SIG-M5 treated with dmso at 0.1 percent for 504 hours (cell line): ENCODE data around the gene RGS2.
A peak's percentile ranks its signal among the peaks of the same experiment; 100 is the strongest.

Experiments used
- DNase-seq: peaks from one replicate; lab custom pipeline; 2025; ENCODE audit not compliant: unreplicated experiment; lab: John Stamatoyannopoulos, UW

Gene RGS2, protein sequence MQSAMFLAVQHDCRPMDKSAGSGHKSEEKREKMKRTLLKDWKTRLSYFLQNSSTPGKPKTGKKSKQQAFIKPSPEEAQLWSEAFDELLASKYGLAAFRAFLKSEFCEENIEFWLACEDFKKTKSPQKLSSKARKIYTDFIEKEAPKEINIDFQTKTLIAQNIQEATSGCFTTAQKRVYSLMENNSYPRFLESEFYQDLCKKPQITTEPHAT

GRCh38 chr1:192808518-192809306, at the start of gene RGS2:
RGS2 (plus strand) TSS chr1:192809039; CDS start chr1:192809072, 33 bp downstream.
- peak; percentile 93 for DNase-seq

DNA sequence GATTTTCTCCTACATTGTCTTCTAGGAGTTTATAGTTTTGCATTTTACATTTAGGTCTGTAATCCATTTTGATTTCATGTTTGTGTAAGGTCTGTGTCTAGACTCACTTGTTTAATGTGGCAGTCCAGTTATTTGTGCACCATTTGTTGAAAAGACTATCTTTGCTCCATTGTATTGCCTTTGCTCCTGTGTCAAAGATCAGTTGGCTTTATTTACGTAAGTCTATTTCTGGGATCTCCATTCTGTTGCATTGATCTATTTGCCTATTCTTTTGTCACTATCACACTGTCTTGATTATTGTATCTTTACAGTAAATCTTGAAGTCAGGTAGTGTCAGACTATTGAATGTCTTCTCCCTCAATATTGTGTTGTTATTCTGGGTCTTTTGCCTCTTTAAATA, 49.7 kb upstream of the RGS2 start:
- DNase-seq = no peak

DNA sequence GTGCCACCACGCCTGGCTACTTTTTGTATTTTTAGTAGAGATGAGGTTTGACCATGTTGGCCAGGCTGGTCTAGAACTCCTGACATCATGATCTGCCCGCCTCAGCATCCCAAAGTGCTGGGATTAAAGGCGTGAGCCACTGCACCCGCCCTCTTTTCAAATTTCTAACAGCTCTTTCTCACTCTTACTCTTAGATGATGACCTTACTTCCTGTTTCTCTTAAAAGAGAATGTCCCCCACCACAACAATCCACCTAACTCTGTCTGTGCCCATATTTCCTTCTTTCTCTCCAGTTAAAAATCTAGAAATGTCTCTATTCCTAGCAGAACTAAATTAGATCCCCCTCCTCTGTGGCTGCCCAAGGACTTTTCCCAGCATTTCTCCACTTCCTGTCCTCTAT, 46.6 kb upstream of the RGS2 start:
- DNase-seq = no peak

DNA sequence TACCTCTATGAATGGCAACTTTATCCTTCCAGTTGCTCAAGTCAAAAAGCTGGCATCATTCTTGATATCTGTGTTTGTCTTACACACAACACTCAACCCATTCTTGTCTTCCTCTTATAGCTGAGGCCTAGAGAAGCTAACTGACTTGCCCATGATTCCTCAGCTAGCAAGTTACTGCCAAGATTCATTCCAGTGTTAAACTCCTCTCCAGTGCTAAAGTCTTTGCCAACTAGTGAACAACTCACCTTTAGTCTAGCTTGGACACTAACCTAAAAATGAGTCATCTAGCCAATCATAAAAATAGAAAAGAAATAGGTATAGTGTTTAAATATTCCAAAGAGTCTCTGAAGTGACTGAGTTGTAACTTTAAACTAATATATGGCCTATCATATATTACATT, 45.6 kb upstream of the RGS2 start:
- DNase-seq = no peak

- no peak for DNase-seq
Measured at GRCh38 chr1:192763756-192764155, 45.1 kb upstream of the RGS2 start.

DNA sequence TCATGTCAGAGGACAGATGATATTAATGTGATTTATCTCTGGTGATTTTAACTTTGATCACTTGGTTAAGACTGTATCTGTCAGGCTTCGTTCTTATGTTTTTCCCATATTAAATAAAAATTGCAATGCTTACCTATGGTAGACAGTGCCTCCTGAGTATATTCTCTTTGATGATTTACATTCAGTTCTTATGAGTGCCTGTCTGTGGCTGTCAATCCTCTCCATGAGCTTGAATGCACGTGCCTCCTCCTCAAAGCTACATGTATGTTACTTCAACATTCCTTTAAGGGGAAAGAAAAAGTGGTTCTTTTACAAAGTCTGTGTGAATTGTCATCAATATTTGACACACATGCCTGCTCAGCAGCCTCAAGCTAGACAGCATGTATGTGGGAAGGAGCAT, 44.2 kb upstream of the RGS2 start:
- no peak for DNase-seq

GRCh38 chr1:192766009-192766625, 42.7 kb upstream of the RGS2 start:
- no peak for DNase-seq

GRCh38 chr1:192766876-192767275, 42.0 kb upstream of the RGS2 start:
- DNase-seq = no peak

DNA sequence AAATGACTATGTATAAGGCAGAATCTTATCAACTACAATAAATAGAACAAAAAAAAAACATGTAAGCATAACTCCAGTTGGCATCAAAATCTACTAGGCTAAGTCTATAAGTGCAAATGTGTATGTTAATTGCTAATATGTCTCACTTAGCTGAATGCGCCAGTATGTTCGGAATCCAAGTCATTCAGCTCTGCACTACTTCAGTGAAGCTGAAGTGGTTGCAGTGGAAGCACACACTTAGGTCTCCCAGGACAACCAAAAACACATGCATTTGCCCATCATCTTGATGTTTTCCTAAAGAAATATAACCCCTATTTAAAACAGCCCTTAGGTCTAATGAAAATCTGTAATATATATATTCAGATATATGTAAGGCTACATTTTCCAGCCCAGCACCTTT, 41.0 kb upstream of the RGS2 start:
- DNase-seq = no peak

DNA sequence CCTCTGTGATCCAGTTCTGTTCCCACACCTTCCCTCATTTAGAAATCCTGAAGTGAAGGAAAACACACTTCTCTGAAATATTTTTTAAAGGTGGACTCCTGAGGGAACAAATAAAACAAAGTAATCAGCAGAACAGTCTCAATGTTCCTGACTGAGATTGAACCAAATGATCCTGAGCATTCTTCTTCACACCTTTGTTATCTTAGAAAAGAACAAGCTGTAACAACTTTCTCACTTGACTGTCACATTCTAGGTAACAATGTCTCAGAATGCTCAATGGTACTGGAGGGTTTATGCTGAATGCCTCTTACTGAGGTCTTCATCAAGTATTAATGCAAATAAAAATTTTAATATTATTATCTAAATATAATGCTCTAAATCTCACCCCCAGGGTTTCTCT, 40.4 kb upstream of the RGS2 start:
- no peak for DNase-seq

GRCh38 chr1:192771341-192771740, 37.5 kb upstream of the RGS2 start:
- DNase-seq = no peak

GRCh38 chr1:192775631-192776030, 33.2 kb upstream of the RGS2 start:
- no peak for DNase-seq

GRCh38 chr1:192776206-192776605, 32.6 kb upstream of the RGS2 start:
- no peak for DNase-seq

DNA sequence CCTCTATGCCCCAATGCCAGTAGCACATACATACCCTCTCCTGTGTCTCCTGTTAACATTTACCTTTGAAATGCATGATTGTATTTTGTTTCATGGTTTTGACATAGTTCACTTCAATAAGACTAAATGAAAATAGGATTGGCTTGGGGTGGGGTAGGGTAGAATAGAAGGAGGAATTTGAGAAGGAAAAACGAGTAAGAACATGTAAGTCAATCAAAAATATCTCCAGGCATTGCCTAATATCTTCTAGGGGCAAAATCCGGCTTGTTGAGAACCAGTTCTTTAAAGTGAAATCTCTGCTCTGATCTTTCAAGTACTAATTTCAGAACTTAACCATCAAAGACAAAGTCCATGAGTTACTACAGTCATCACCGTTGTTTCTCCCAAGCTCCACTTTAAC, 31.8 kb upstream of the RGS2 start:
- DNase-seq = no peak

DNA sequence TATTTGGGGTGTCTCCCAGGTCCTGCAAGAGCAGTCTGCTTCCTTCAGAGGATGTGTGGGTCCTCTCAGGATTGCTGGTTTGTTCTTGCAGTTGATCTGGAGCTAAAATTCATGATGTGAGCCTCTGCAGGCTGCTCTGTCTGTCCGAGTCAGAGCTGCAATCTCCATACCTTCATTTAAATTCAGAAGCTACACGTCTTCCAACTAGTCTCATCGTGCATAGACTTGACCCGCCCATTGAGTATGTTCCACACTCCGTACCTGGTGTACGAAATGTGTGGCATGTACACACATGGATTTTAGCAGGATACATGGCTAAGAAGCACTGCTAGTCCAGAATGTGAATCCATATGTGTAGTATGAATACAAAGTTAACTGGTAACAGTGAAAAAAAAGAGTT, 25.0 kb upstream of the RGS2 start:
- no peak for DNase-seq

GRCh38 chr1:192784397-192784796, 24.4 kb upstream of the RGS2 start:
- DNase-seq = no peak

GRCh38 chr1:192786576-192786975, 22.3 kb upstream of the RGS2 start:
- DNase-seq = no peak

DNA sequence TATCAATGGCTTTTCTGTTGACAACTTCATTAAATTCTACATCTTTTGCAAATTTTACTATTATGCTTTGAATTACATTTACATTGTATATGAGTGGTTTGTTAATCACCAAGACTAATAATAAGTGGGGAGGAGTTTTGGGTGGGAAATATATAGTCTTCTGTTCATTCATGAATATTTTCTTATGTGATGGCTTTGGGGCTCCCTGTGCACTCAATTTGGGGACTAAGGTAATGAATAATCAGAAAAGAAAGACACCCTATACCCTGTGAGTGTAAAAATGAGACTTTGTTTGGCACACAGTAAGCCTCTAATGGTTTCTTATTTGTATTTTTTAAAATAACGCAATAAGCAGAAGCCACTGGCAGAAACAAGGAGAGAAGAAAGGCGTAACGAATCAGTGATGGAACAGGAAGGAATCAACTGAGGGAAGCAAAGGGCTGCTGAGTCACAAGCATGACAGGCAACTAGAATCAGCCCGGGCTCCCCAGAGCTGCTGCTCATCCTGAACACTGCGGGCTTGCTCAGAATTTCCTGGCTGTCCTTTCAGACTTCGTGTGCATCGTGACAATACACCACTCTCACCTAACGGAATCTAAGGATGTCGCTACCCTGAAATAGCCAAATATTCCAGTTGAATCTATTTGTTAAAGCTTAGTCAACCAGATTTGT, 20.8 kb upstream of the RGS2 start:
- DNase-seq = peak; percentile 45

- no peak for DNase-seq
Measured at GRCh38 chr1:192789871-192790270, 19.0 kb upstream of the RGS2 start.

DNA sequence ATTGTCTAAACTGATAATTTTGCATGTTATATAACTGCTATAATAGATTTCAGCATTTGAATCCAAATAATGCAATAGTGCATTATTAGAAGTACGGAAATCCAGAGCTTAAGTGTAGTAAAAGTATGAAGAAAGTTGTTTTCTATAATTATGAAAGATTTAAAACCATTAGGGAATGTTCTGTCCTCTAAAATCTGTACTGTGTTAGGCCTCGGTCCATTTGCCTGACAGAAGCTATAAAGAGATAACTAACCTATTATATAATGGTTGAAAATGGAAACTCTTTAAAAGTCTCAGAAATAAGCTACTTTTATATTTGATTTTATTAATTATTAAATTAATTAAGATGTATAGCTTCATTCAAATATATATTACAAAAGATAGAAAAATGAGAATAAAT, 16.2 kb upstream of the RGS2 start:
- no peak for DNase-seq

DNA sequence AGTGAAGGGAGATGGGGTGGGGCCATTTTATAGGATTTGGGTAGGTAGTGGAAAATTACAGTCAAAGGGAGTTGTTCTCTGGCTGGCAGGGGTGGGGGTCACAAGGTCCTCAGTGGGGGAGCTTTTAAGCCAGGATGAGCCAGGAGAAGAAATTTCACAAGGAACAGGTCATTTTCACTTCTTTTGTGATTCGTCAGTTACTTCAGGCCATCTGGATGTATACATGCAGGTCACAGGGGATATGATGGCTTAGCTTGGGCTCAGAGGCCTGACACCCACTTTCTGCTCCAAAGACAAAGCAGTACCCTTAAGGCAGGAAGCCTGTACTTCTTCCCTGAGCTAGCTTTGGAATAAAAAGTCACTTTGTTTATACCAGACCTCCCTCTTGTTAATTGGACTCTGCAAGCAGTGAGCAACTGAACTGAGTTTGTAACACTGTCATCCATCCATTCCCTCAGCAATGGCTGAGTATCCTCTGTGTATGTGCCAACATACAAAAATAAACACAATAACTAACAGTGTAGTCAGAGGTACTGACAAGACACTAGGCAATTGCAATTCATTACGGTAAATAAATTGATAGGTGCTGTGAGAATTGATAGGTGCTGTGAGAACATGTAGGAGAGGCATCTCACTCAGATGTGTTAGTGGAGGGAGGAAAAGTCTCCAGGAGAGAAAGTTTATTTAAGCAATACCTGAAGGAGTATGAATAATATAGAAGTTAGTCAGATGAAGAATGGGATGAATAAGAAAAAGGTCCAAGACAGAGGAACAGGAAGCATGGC, 14.7 kb upstream of the RGS2 start:
- DNase-seq = no peak
